VCaP (cell line): ENCODE data around the gene PLAGL2.

Source experiments
- H3K27ac ChIP-seq: fragments of 450-650 bp; 2 replicates; pipeline ENCODE4 v1.5.1; 2017
- CTCF ChIP-seq: fragments of 450-650 bp; conservative IDR thresholded peaks from 2 replicates; pipeline ENCODE4 v1.5.1; 2017; ENCODE audit warnings: mild to moderate bottlenecking, moderate library complexity

The PLAGL2 gene

GRCh38 chr20:32206760-32207625 is 550 bp downstream of the PLAGL2 start:
- H3K27ac ChIP-seq = peak overlapping the region; percentile 97
- no peak for TF ChIP-seq CTCF

GRCh38 chr20:32205843-32206759 is 1.4 kb downstream of the PLAGL2 start:
- TF ChIP-seq CTCF = no peak
- peak overlapping the region; percentile 97 for H3K27ac ChIP-seq

- H3K27ac ChIP-seq = peak overlapping the region; percentile 97
- TF ChIP-seq CTCF = no peak
Measured at GRCh38 chr20:32205110-32205842, 2.3 kb downstream of the PLAGL2 start.

GRCh38 chr20:32204205-32205109 is 3.1 kb downstream of the PLAGL2 start:
- peak overlapping the region; percentile 97 for H3K27ac ChIP-seq
- TF ChIP-seq CTCF = no peak

GRCh38 chr20:32203356-32204204 is 4.0 kb downstream of the PLAGL2 start:
- H3K27ac ChIP-seq = peak overlapping the region; percentile 97
- no peak for TF ChIP-seq CTCF

- TF ChIP-seq CTCF = no peak
- H3K27ac ChIP-seq = peak overlapping the region; percentile 97
Measured at GRCh38 chr20:32201977-32202363, 5.6 kb downstream of the PLAGL2 start.
